SJSA1 (cell line): Measurements from ENCODE around the gene TSPY10. TPM values are rescaled to one million over a fixed set of nuclear protein-coding genes. Genes with fewer than 3 reads are reported as not detected.
A peak's percentile ranks its signal among the peaks of the same experiment; 100 is the strongest.
"Not testable (repeated sequence)": the region's sequence is repeated elsewhere in the genome, so short reads cannot be mapped to it uniquely, and the experiment has no call there.

ENCODE experiments used
- DNase-seq, 2 experiments: peaks; one replicate each; pipeline ENCODE4 v3.0.0-alpha.2; 2015 to 2020; ENCODE audit warnings: low spot score in 2 of 2, low read depth in 1 of 2
- H3K27ac ChIP-seq: fragments of 250-450 bp; sonication (Bioruptor Pico); 2 replicates; pipeline ENCODE4 v1.5.1; 2020; ENCODE audit warnings: mild to moderate bottlenecking, moderate library complexity
- H3K27me3 ChIP-seq: fragments of 250-450 bp; sonication (Bioruptor Pico); replicated peaks from 2 replicates; pipeline ENCODE4 v1.5.1; 2020; ENCODE audit warnings: mild to moderate bottlenecking, moderate library complexity
- H3K36me3 ChIP-seq: fragments of 250-450 bp; sonication (Bioruptor Pico); 2 replicates; pipeline ENCODE4 v1.5.1; 2020; ENCODE audit warnings: mild to moderate bottlenecking
- H3K4me1 ChIP-seq: fragments of 250-450 bp; sonication (Bioruptor Pico); replicated peaks from 2 replicates; pipeline ENCODE4 v1.6.1; 2021; ENCODE audit warnings: mild to moderate bottlenecking
- H3K4me3 ChIP-seq: fragments of 250-450 bp; sonication (Bioruptor Pico); 2 replicates; pipeline ENCODE4 v1.5.1; 2020; ENCODE audit warnings: mild to moderate bottlenecking
- H3K9me3 ChIP-seq: fragments of 250-450 bp; sonication (Bioruptor Pico); replicated peaks from 2 replicates; pipeline ENCODE4 v1.5.1; 2020; ENCODE audit warnings: mild to moderate bottlenecking
- total RNA-seq: library from RNA; depleted of rRNA; stranded (reverse); fragments of >200 nt; shearing (Covaris generic); gene quantifications from 2 replicates; pipeline ENCODE4 v1.2.3, GENCODE V29; 2014; rRNA removed

The TSPY10 gene, protein sequence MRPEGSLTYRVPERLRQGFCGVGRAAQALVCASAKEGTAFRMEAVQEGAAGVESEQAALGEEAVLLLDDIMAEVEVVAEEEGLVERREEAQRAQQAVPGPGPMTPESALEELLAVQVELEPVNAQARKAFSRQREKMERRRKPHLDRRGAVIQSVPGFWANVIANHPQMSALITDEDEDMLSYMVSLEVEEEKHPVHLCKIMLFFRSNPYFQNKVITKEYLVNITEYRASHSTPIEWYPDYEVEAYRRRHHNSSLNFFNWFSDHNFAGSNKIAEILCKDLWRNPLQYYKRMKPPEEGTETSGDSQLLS
- total RNA-seq, result not detected in 2 replicates

DNA sequence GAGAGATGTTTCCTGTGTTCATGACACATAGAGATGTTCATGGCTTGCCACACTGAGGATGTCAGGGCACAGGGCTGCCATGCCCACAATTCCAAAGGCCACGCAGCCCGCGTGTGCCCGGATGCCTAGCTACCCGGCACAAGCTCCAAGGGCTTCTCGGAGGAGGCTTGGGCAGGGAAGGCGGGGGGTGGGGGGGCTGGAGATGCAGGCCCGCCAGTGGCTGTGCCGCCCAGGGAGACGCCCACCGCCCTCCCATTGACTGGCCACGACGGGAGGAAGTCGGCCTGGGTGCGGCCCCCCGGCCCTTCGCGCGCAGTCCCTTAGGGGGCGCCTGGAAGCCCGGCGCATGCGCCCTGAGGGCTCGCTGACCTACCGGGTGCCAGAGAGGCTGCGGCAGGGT is at the start of gene TSPY10:
Gene TSPY10, plus strand, starts transcription at position 301 of the 400 bp plus-strand sequence. Its CDS starts 46 bp downstream, at position 347.
- DNase-seq, H3K4me3 ChIP-seq, H3K36me3 ChIP-seq, H3K27ac ChIP-seq, H3K4me1 ChIP-seq, H3K9me3 ChIP-seq, H3K27me3 ChIP-seq: not testable (repeated sequence)

DNA sequence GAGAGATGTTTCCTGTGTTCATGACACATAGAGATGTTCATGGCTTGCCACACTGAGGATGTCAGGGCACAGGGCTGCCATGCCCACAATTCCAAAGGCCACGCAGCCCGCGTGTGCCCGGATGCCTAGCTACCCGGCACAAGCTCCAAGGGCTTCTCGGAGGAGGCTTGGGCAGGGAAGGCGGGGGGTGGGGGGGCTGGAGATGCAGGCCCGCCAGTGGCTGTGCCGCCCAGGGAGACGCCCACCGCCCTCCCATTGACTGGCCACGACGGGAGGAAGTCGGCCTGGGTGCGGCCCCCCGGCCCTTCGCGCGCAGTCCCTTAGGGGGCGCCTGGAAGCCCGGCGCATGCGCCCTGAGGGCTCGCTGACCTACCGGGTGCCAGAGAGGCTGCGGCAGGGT is 40.7 kb upstream of the TSPY10 start, which contains the start of gene TSPY9:
Gene TSPY9, plus strand, starts transcription at position 301 of the 400 bp plus-strand sequence. Its CDS starts 46 bp downstream, at position 347.
- H3K4me3 ChIP-seq, H3K4me1 ChIP-seq, H3K27me3 ChIP-seq, H3K36me3 ChIP-seq, H3K27ac ChIP-seq, H3K9me3 ChIP-seq, DNase-seq: not testable (repeated sequence)

DNA sequence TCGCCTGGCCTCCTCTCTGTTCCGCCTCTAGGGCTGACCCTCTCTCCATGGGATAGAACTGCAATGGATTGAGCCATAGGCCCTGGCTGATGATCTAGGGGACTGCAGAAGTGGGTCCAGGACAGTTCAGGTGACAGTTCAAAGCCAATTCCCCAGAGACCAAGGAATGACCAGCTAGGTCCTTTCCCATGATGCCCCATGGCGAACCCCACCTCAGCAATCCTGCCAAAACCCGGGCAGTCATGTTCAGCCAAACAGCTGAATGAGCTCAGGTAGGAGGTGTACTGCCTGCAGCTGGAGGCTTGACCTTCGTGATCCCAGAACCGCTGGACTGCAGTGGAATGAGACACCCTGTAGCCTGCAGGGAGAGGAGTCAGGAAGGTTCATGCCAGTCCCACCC is 23.3 kb upstream of the TSPY10 start:
- H3K9me3 ChIP-seq, H3K4me3 ChIP-seq, H3K4me1 ChIP-seq, H3K27me3 ChIP-seq, H3K27ac ChIP-seq, H3K36me3 ChIP-seq: not testable (repeated sequence)
- peak in 1 of 2 experiments; percentile 44 for DNase-seq

DNA sequence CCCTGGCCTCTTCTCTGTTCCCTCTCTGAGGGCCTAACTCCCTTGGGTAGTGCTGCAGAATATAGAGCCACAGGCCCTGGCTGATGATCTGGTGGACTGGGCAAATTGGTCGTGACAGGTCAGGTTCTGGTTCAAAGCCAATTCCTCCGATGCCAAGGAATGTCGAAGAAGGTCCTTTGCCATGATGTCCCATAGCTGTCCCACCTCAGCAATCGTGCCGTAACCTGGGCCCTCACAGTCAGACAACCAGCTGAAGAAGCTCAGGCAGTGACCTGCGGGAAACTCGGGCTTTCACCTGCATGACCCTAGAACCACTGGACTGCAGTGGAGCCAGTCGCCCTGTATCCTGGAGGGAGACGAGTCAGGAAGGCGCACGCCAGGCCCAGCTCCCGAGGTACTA is 11.4 kb upstream of the TSPY10 start:
- peak in 1 of 2 experiments; percentile 47 for DNase-seq
- H3K4me3 ChIP-seq, H3K27me3 ChIP-seq, H3K27ac ChIP-seq, H3K4me1 ChIP-seq, H3K36me3 ChIP-seq, H3K9me3 ChIP-seq: not testable (repeated sequence)

Other genes with a start within 250 kb of the TSPY10 start
- 0.42 TPM in 1 of 2 replicates, not detected in the other for gene TSPY4, start 190.4 kb upstream of the TSPY10 start, total RNA-seq
- gene TSPY8, start 170.1 kb upstream of the TSPY10 start, total RNA-seq, result not detected in 2 replicates
- not detected in 2 replicates for gene TSPY3, start 129.5 kb upstream of the TSPY10 start, total RNA-seq
- gene TSPY1, start 60.9 kb upstream of the TSPY10 start, total RNA-seq, result 0.32 TPM in 1 of 2 replicates, not detected in the other
- gene TSPY9, start 40.6 kb upstream of the TSPY10 start, total RNA-seq, result not detected in 2 replicates